Prostate gland (tissue), 2 donors: ENCODE data around the gene RHOT1. TPM values are rescaled to one million over a fixed set of nuclear protein-coding genes. Genes with fewer than 3 reads are reported as not detected.

Experiments used
- DNase-seq: peaks from one replicate; pipeline ENCODE4 v3.0.0-alpha.2; 2019; ENCODE audit warnings: low spot score
- H3K27ac ChIP-seq, 2 donors: fragments of 200-600 bp; sonication (generic); 2 replicates each; pipeline ENCODE4 v1.5.1; 2017 to 2019
- H3K27me3 ChIP-seq: fragments of 200-600 bp; sonication (generic); replicated peaks from 2 replicates; pipeline ENCODE4 v1.5.1; 2019; ENCODE audit not compliant: insufficient read depth
- H3K36me3 ChIP-seq, 2 donors: fragments of 200-600 bp; sonication (generic); 1 replicate in 1 of 2; 2 replicates in 1 of 2; pipeline versions ENCODE4 v1.5.1 to v1.8.1; 2017 to 2019
- H3K4me1 ChIP-seq: fragments of 200-600 bp; sonication (generic); replicated peaks from 2 replicates; pipeline ENCODE4 v1.5.1; 2019
- H3K4me3 ChIP-seq, 2 donors: fragments of 200-600 bp; sonication (generic); 2 replicates each; pipeline ENCODE4 v1.5.1; 2017 to 2019
- H3K9me3 ChIP-seq: fragments of 200-600 bp; sonication (generic); 2 replicates; pipeline ENCODE4 v1.5.1; 2017
- CTCF ChIP-seq, 4 experiments: fragments of 200-600 bp in 2 of 4; fragments of 450-650 bp in 2 of 4; sonication (generic) in 2 of 4; IDR thresholded peaks; 1 replicate in 3 of 4; 2 replicates in 1 of 4; pipeline ENCODE4 v1.5.1; 2016 to 2019; ENCODE audit warnings: antibody characterized with exemption in 4 of 4, mild to moderate bottlenecking in 2 of 4, moderate library complexity in 2 of 4
- POLR2A ChIP-seq: fragments of 450-650 bp; IDR thresholded peaks from one replicate; pipeline ENCODE4 v1.6.1; 2016; ENCODE audit warnings: antibody characterized with exemption, mild to moderate bottlenecking
- POLR2AphosphoS5 ChIP-seq: sonication (generic); formaldehyde crosslinking; IDR thresholded peaks from one replicate; pipeline ENCODE4 v1.6.1; 2017; ENCODE audit warnings: antibody characterized with exemption
- WGBS: methylation state at CpG from one replicate; pipeline ENCODE4 v1.1.5; 2018; 5-methylcytosine and 5-hydroxymethylcytosine counted together
- intact Hi-C: fragments of 100-400 bp; cut with DNase I; formaldehyde crosslinking; loops from one replicate; pipeline ENCODE4 v1.14.2; 2022
- small RNA-seq, 2 donors: library from RNA; depleted of rRNA; stranded (forward); fragments of <200 nt; gene quantifications; one replicate each; pipeline ENCODE3, GENCODE V24; 2016
- total RNA-seq, 2 donors: library from RNA; depleted of rRNA; stranded (reverse); fragments of >200 nt; gene quantifications; one replicate each; pipeline ENCODE4 v1.1.0, GENCODE V29; 2016

Gene RHOT1
- total RNA-seq, 2 donors from 2014 or later: 31.7 to 60.8 TPM

GRCh38 chr17:32271844-32272243 lies 129.5 kb downstream of the RHOT1 start:
- H3K27me3 ChIP-seq: no peaks in the 10 kb centered on the region
- H3K9me3 ChIP-seq: no peaks in the 10 kb centered on the region
- no peak for TF ChIP-seq POLR2A
- TF ChIP-seq CTCF (IDR thresholded peaks at IDR 0.05): no peak
- TF ChIP-seq POLR2AphosphoS5: no peak
- no peak for DNase-seq
- H3K4me3 ChIP-seq: no peak overlapping the region
- H3K27ac ChIP-seq: no peak overlapping the region
- peaks cover 4% of the 10 kb centered on the region for H3K4me1 ChIP-seq
- intact Hi-C loops: no loop called here
- peaks cover 0 to 6% of the 10 kb centered on the region in 2 donors for H3K36me3 ChIP-seq
- WGBS: 89% methylated on average over 8 of the region's 8 CpGs

- Histone ChIP-seq H3K4me1 (no peaks in the 10 kb centered on the region), H3K36me3 (peaks cover 0 to 6% of the 10 kb centered on the region in 2 donors), H3K4me3 (no peak overlapping the region), H3K9me3 (no peaks in the 10 kb centered on the region), H3K27me3 (no peaks in the 10 kb centered on the region), H3K27ac (no peak overlapping the region)
- WGBS: 79% methylated on average over 5 of the region's 5 CpGs
- TF ChIP-seq POLR2A: no peak
- no peak for TF ChIP-seq POLR2AphosphoS5
- TF ChIP-seq CTCF (IDR thresholded peaks at IDR 0.05): no peak
- intact Hi-C loops: no loop called here
- DNase-seq: no peak
Measured at GRCh38 chr17:32274101-32274500, 131.8 kb downstream of the RHOT1 start.

- H3K27ac ChIP-seq: no peak overlapping the region
- intact Hi-C loops: no loop called here
- no peak overlapping the region for H3K4me3 ChIP-seq
- H3K9me3 ChIP-seq: no peaks in the 10 kb centered on the region
- WGBS: 88% methylated on average over 6 of the region's 6 CpGs
- TF ChIP-seq POLR2A (no peak), CTCF (IDR thresholded peaks at IDR 0.05) (no peak), POLR2AphosphoS5 (no peak)
- H3K4me1 ChIP-seq: no peaks in the 10 kb centered on the region
- no peak for DNase-seq
- peaks cover 0 to 6% of the 10 kb centered on the region in 2 donors for H3K36me3 ChIP-seq
- no peaks in the 10 kb centered on the region for H3K27me3 ChIP-seq
Measured at GRCh38 chr17:32274643-32275042, 132.3 kb downstream of the RHOT1 start.

Small RNA genes within 50 kb of the gene (small RNA-seq; reads per million reads assigned to genes)
- gene UBL5P2: 0 reads per million in 2 donors

Other genes with a start within 250 kb of the RHOT1 start
- gene UTP6, start 240.8 kb upstream of the RHOT1 start, total RNA-seq: 10 to 100 TPM; 30.3 to 35.2 TPM
- gene SUZ12, start 205.5 kb upstream of the RHOT1 start, total RNA-seq: 10 to 100 TPM; 16.5 to 25.2 TPM
- 10 to 100 TPM in 1 of 2 donors, 1 to 10 TPM in 1; 8.7 to 23.6 TPM for gene LRRC37B, start 135.1 kb upstream of the RHOT1 start, total RNA-seq
- gene RHBDL3, start 123.3 kb downstream of the RHOT1 start, total RNA-seq: 1 to 10 TPM in 1 of 2 donors, under 1 TPM in 1; 0.77 to 2.7 TPM
- 10 to 100 TPM; 15.3 to 16.3 TPM for gene C17orf75, start 199.7 kb downstream of the RHOT1 start, total RNA-seq
- gene ZNF207, start 207.7 kb downstream of the RHOT1 start, total RNA-seq: 100 to 1,000 TPM in 1 of 2 donors, 10 to 100 TPM in 1; 91.3 to 168 TPM